ENCODE measurements around the gene SMIM20. TPM values are rescaled to one million over a fixed set of nuclear protein-coding genes. Genes with fewer than 3 reads are reported as not detected.

The SMIM20 gene
- total and polyA plus RNA-seq, 9 of the 15 experiments (the other 6 are each of a cell fraction or from before 2014, with no cell fraction given), result 25.1 to 51.0 (median 38.9) TPM

GRCh38 chr4:25913851-25914669, at the start of gene SMIM20 (continued):
- peak; percentile 75 for TF ChIP-seq TAF1 (IDR thresholded peaks at IDR 0.05; ENCODE audit: control insufficient read depth, extremely low read depth, insufficient read depth, low read length, severe bottlenecking)
- no peak for TF ChIP-seq PHB (CRISPR knock-in tag; IDR thresholded peaks at IDR 0.05)
- no peak for TF ChIP-seq ZBTB17 (CRISPR knock-in tag; IDR thresholded peaks at IDR 0.05)
- TF ChIP-seq PYGO2 (tag; IDR thresholded peaks at IDR 0.05), result no peak
- no peak for TF ChIP-seq STAT5A (IDR thresholded peaks at IDR 0.05; ENCODE audit: borderline replicate concordance, low read length)
- no peak for TF ChIP-seq ZSCAN32 (CRISPR knock-in tag; IDR thresholded peaks at IDR 0.05)
- TF ChIP-seq CHD4 (IDR thresholded peaks at IDR 0.05; ENCODE audit: insufficient read depth, insufficient replicate concordance, low read depth, low read length, poor library complexity, severe bottlenecking), result no peak
- TF ChIP-seq ZNF57 (CRISPR knock-in tag; IDR thresholded peaks at IDR 0.05), result no peak
- peak; percentile 68 for TF ChIP-seq USF2 (CRISPR knock-in tag; IDR thresholded peaks at IDR 0.05)
- TF ChIP-seq SAFB2 (IDR thresholded peaks at IDR 0.05; ENCODE audit: borderline replicate concordance, low read depth, low read length, severe bottlenecking), result no peak
- peak; percentile 67 for TF ChIP-seq GTF3C2 (IDR thresholded peaks at IDR 0.05; ENCODE audit: borderline replicate concordance, extremely low read depth, insufficient read length)
- TF ChIP-seq IFI16 (CRISPR knock-in tag; IDR thresholded peaks at IDR 0.05), result no peak
- peak; percentile 20; the same call in 1 of the 2 replicates for TF ChIP-seq ZNF24 (IDR thresholded peaks at IDR 0.05)
- TF ChIP-seq HOXB6 (CRISPR knock-in tag; IDR thresholded peaks at IDR 0.05; ENCODE audit: borderline replicate concordance), result no peak
- TF ChIP-seq THAP7 (CRISPR knock-in tag; IDR thresholded peaks at IDR 0.05), result 0 out of 2 replicates have a peak, but pooled peaks have one; percentile 44
- TF ChIP-seq RFX7 (CRISPR knock-in tag; IDR thresholded peaks at IDR 0.05), result no peak
- TF ChIP-seq SPI1 (IDR thresholded peaks at IDR 0.05; ENCODE audit: borderline replicate concordance, low read depth, low read length), result no peak
- TF ChIP-seq ZBTB26 (CRISPR knock-in tag; IDR thresholded peaks at IDR 0.05), result no peak
- no peak for TF ChIP-seq MEF2A (IDR thresholded peaks at IDR 0.05; ENCODE audit: control insufficient read depth, low read depth, low read length)
- no peak for TF ChIP-seq ZNF717 (CRISPR knock-in tag; IDR thresholded peaks at IDR 0.05)
- TF ChIP-seq ZNF561 (CRISPR knock-in tag; conservative IDR thresholded peaks at IDR 0.05), result no peak
- TF ChIP-seq SIRT6 (IDR thresholded peaks at IDR 0.05; ENCODE audit: low read depth, low read length), result no peak
